Fibroblast of the aortic adventitia (primary cell): ENCODE measurements around the gene CLK3. TPM values are rescaled to one million over a fixed set of nuclear protein-coding genes. Genes with fewer than 3 reads are reported as not detected.

Experiments used
- DNase-seq: peaks from one replicate; pipeline ENCODE4 v3.0.0-alpha.2; 2010; ENCODE audit warnings: low read depth
- H3K4me3 ChIP-seq: 2 replicates; pipeline ENCODE4 v1.5.1; 2011; ENCODE audit warnings: low read depth, mild to moderate bottlenecking, control low read depth, low read length, moderate library complexity
- total RNA-seq: library from RNA; depleted of rRNA; stranded (reverse); fragments of >200 nt; gene quantifications from 2 replicates; pipeline ENCODE4 v1.2.3, GENCODE V29; 2012; ENCODE audit warnings: low replicate concordance
- TF ChIP-seq, protein P1 (sequence below): IDR thresholded peaks from 2 replicates; pipeline ENCODE4 v1.5.1; 2011; ENCODE audit warnings: mild to moderate bottlenecking, low read length, control low read depth, inconsistent platforms; ENCODE audit not compliant: insufficient read depth

Gene CLK3
- total RNA-seq, 1 donor: 52.6 TPM

GRCh38 chr15:74579001-74579400 is 36.6 kb upstream of the CLK3 start:
- no peak overlapping the region for H3K4me3 ChIP-seq
- TF ChIP-seq, protein P1, sequence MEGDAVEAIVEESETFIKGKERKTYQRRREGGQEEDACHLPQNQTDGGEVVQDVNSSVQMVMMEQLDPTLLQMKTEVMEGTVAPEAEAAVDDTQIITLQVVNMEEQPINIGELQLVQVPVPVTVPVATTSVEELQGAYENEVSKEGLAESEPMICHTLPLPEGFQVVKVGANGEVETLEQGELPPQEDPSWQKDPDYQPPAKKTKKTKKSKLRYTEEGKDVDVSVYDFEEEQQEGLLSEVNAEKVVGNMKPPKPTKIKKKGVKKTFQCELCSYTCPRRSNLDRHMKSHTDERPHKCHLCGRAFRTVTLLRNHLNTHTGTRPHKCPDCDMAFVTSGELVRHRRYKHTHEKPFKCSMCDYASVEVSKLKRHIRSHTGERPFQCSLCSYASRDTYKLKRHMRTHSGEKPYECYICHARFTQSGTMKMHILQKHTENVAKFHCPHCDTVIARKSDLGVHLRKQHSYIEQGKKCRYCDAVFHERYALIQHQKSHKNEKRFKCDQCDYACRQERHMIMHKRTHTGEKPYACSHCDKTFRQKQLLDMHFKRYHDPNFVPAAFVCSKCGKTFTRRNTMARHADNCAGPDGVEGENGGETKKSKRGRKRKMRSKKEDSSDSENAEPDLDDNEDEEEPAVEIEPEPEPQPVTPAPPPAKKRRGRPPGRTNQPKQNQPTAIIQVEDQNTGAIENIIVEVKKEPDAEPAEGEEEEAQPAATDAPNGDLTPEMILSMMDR: no peak
- no peak for DNase-seq

GRCh38 chr15:74580538-74581350 is 34.9 kb upstream of the CLK3 start:
- DNase-seq: no peak
- TF ChIP-seq, protein P1: no peak
- no peak overlapping the region for H3K4me3 ChIP-seq

- TF ChIP-seq, protein P1: no peak
- no peak for DNase-seq
- no peak overlapping the region for H3K4me3 ChIP-seq
Measured at GRCh38 chr15:74584204-74584603, 31.4 kb upstream of the CLK3 start.

DNA sequence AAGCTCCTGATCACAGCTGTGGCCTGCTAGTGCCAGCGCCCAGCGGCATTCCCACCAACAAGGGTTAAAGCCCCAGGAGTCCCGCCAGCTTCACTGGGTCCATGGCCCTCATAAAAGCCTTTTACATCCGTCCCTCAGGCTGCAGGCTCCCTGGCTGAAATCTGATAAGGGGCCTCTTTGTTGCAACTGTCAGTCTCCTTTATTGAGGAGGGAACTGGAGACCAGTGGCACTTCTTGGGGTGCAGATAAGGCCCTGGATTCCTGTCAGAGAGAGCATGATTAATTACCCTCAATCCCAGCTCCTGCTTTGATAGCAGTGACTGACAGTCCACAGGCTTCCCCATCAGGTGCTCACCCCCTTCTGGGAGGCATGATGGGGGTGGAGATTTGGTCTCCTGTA is 30.9 kb upstream of the CLK3 start:
- no peak overlapping the region for H3K4me3 ChIP-seq
- DNase-seq: no peak
- TF ChIP-seq, protein P1: no peak

- TF ChIP-seq, protein P1: no peak
- no peak for DNase-seq
- no peak overlapping the region for H3K4me3 ChIP-seq
Measured at GRCh38 chr15:74585191-74585590, 30.4 kb upstream of the CLK3 start.

- no peak for DNase-seq
- TF ChIP-seq, protein P1: no peak
- H3K4me3 ChIP-seq: no peak overlapping the region
Measured at GRCh38 chr15:74585857-74586256, 29.8 kb upstream of the CLK3 start.
